Measurements from ENCODE around the gene MAGI1. TPM values are rescaled to one million over a fixed set of nuclear protein-coding genes. Genes with fewer than 3 reads are reported as not detected.

The MAGI1 gene
- polyA plus RNA-seq, 1 experiment = 14.2 TPM

DNA sequence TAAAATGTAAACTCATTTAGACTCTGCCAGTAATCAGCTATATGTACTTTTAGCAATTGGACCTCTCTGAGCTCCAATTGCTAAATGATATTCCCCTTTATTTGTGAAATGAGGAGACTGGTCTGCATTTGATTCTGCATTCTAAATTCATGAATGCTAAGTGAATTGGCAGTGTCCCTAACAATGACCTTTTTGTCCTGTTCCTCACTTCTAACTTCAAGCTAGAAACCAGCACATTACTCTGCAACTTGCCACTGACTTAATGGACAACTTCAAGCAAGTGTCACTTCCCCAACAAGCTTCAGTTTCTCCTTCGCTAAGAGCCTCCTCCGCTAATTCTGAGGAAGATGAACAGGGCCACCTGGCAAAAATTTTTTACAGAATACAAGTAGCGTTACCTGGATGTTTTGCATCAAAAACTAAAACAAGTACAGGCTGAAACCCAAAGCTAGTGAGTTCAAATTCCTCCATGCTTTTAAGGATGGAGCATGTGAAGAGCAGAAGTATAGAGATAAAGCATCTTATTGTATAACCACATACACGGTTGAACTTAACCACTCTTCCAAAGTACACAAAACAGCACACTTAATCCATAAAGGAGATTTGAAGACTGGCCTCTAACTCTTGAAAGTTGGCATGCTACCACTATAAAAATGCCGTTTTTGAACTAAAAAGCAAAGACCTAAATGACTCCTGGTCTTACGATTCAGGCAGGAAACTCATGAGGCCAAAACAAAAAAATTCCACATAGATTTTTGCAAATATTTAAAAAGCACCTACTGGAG is 207.6 kb downstream of the MAGI1 start:
- no peaks in the 10 kb centered on the region for H3K27me3 ChIP-seq (ENCODE audit: control insufficient read depth, insufficient read depth, low read length)
- POLR2A ChIA-PET = no interaction called here
- H3K9me3 ChIP-seq (ENCODE audit: control insufficient read depth, insufficient read depth, low read length) = no peaks in the 10 kb centered on the region
- H3K4me3 ChIP-seq (ENCODE audit: low read depth, low read length) = no peak overlapping the region
- no peak for DNase-seq (ENCODE audit: low read depth, low spot score)
- no peak overlapping the region for H3K27ac ChIP-seq (ENCODE audit: low read depth, low read length)
- CTCF ChIA-PET = interaction anchor here (0.5 to 0.7 kb wide), 3 partner anchors 10 to 193 kb away, joined by 3 read pairs; no protein-coding TSS in a partner anchor
- no peak for TF ChIP-seq CTCF (IDR thresholded peaks at IDR 0.05; ENCODE audit: low read depth, low read length)

DNA sequence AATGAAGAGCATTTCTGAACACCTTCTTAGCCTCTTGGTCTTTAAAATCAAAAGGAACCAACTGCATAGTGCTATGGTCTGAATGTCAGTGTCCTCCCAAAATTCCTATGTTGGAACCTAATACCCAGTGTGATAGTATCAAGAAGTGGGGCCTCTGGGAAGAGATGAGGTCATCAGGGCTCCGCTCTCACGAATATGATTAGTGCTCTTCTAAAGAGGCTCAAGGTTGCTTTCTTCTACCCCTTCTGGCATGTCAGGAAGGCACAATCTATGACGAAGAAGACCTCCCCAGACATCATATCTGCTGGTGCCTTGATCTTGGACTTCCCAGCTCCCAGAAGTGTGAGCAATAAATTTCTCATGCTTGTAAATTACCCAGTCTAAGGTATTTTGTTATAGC is 209.5 kb downstream of the MAGI1 start:
- Histone ChIP-seq H3K27ac (ENCODE audit: low read depth, low read length) (no peak overlapping the region), H3K4me3 (ENCODE audit: low read depth, low read length) (no peak overlapping the region), H3K9me3 (ENCODE audit: control insufficient read depth, insufficient read depth, low read length) (no peaks in the 10 kb centered on the region), H3K27me3 (ENCODE audit: control insufficient read depth, insufficient read depth, low read length) (no peaks in the 10 kb centered on the region)
- POLR2A ChIA-PET = no interaction called here
- no peak for TF ChIP-seq CTCF (IDR thresholded peaks at IDR 0.05; ENCODE audit: low read depth, low read length)
- DNase-seq (ENCODE audit: low read depth, low spot score) = no peak
- CTCF ChIA-PET = no interaction called here

DNA sequence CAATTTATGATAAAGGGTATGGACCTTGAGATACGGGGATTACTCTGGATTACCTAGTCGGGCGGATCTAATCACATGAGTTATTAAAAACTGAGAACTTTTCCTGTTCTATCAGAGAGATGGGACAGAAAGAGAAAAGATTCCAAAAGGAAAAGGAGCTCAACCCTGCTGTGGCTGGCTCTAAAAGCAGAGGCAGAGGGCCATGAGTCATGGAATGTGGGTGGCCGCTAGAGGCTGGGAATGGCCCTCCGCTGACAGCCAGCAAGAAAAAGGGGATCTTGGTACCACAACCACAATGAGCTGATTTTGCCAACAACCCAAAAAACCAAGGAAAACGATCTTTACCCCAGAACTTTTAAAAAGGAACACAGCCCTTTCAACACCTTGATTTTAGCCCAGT is 210.0 kb downstream of the MAGI1 start:
- Histone ChIP-seq H3K9me3 (ENCODE audit: control insufficient read depth, insufficient read depth, low read length) (no peaks in the 10 kb centered on the region), H3K27ac (ENCODE audit: low read depth, low read length) (no peak overlapping the region), H3K27me3 (ENCODE audit: control insufficient read depth, insufficient read depth, low read length) (no peaks in the 10 kb centered on the region), H3K4me3 (ENCODE audit: low read depth, low read length) (no peak overlapping the region)
- TF ChIP-seq CTCF (IDR thresholded peaks at IDR 0.05; ENCODE audit: low read depth, low read length) = no peak
- POLR2A ChIA-PET = no interaction called here
- no peak for DNase-seq (ENCODE audit: low read depth, low spot score)
- CTCF ChIA-PET = no interaction called here

GRCh38 chr3:65827076-65827475 is 211.6 kb downstream of the MAGI1 start:
- no peaks in the 10 kb centered on the region for H3K9me3 ChIP-seq (ENCODE audit: control insufficient read depth, insufficient read depth, low read length)
- CTCF ChIA-PET = no interaction called here
- H3K27ac ChIP-seq (ENCODE audit: low read depth, low read length) = no peak overlapping the region
- no peaks in the 10 kb centered on the region for H3K27me3 ChIP-seq (ENCODE audit: control insufficient read depth, insufficient read depth, low read length)
- DNase-seq (ENCODE audit: low read depth, low spot score) = no peak
- TF ChIP-seq CTCF (IDR thresholded peaks at IDR 0.05; ENCODE audit: low read depth, low read length) = no peak
- H3K4me3 ChIP-seq (ENCODE audit: low read depth, low read length) = no peak overlapping the region
- POLR2A ChIA-PET = no interaction called here

DNA sequence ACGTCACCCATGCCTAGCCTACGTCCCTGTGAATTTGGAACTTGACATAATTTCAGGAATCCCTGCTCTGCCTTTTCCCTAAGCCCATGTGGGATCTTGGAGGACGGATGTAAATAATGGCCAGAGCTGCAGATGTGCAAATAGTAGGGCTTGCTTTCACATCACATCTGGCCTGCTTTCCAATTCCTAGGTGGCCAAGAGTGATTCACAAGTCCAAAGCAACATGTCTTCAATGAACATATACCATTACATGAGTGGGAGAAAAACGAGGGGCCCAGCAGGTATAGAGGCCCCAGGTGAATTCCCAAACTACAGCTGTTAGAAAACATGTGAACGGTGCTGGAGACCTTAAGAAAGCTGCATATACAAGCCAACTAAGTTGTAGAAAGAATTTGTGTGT is 214.6 kb downstream of the MAGI1 start:
- no peaks in the 10 kb centered on the region for H3K27me3 ChIP-seq (ENCODE audit: control insufficient read depth, insufficient read depth, low read length)
- CTCF ChIA-PET = no interaction called here
- no peak for DNase-seq (ENCODE audit: low read depth, low spot score)
- H3K27ac ChIP-seq (ENCODE audit: low read depth, low read length) = no peak overlapping the region
- no peaks in the 10 kb centered on the region for H3K9me3 ChIP-seq (ENCODE audit: control insufficient read depth, insufficient read depth, low read length)
- POLR2A ChIA-PET = no interaction called here
- no peak for TF ChIP-seq CTCF (IDR thresholded peaks at IDR 0.05; ENCODE audit: low read depth, low read length)
- no peak overlapping the region for H3K4me3 ChIP-seq (ENCODE audit: low read depth, low read length)
